ENCODE measurements around the gene CENPC. TPM values are rescaled to one million over a fixed set of nuclear protein-coding genes. Genes with fewer than 3 reads are reported as not detected.

The CENPC gene
- total and polyA plus RNA-seq, 2 donors (not counting 3 experiments of a cell fraction or from before 2014, with no cell fraction given) = 3.6 to 26.4 TPM

DNA sequence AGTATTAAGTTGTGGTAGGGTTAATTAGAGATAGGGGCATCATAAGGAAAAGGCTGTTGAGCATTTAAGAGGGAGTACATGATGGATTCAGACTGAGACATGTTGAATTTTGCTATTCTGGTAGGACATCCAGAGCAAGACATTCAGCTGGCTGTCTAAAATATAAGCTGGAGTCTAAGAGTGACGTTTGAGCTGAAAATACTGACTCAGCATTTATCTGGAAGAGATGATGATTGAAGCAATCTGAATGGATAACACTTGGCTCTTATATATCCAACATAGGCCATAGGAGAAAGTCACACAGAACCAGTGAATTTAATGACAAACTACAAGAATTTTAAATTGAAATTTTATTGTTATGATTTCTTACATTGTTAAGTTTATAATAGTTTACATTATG, 114.3 kb downstream of the CENPC start:
- intact Hi-C loops (cut with micrococcal nuclease) = no loop called here
- FAIRE-seq (no peak), DNase-seq (ENCODE audit: low read depth, low spot score) (no peak)
- BruUV-seq (replicated peaks) = no TSS peak
- H3K36me3 ChIP-seq (ENCODE audit: control insufficient read depth in 2 of 2, extremely low read depth in 1 of 2, insufficient read depth in 2 of 2, low read length in 2 of 2) = no peaks in the 10 kb centered on the region
- no peak overlapping the region for H3K4me2 ChIP-seq (ENCODE audit: insufficient read depth, low read length)
- TF ChIP-seq FOS (IDR thresholded peaks at IDR 0.05; ENCODE audit: borderline replicate concordance, insufficient read depth, low read length) (no peak), MYC (IDR thresholded peaks at IDR 0.05; ENCODE audit: low read depth, low read length) (no peak), POLR2A (IDR thresholded peaks at IDR 0.05; ENCODE audit: low read depth, low read length) (no peak), JUN (IDR thresholded peaks at IDR 0.05; ENCODE audit: borderline replicate concordance, insufficient read depth, insufficient read length, low read depth) (no peak), POLR2AphosphoS5 (IDR thresholded peaks at IDR 0.05; ENCODE audit: insufficient read depth, low read depth, low read length) (no peak), GATA2 (IDR thresholded peaks at IDR 0.05; ENCODE audit: insufficient read depth, insufficient read length, low read depth, low read length) (no peak), EZH2 (IDR thresholded peaks at IDR 0.05; ENCODE audit: borderline replicate concordance, low read depth, low read length, severe bottlenecking) (no peak)
- TF ChIP-seq, protein P1, sequence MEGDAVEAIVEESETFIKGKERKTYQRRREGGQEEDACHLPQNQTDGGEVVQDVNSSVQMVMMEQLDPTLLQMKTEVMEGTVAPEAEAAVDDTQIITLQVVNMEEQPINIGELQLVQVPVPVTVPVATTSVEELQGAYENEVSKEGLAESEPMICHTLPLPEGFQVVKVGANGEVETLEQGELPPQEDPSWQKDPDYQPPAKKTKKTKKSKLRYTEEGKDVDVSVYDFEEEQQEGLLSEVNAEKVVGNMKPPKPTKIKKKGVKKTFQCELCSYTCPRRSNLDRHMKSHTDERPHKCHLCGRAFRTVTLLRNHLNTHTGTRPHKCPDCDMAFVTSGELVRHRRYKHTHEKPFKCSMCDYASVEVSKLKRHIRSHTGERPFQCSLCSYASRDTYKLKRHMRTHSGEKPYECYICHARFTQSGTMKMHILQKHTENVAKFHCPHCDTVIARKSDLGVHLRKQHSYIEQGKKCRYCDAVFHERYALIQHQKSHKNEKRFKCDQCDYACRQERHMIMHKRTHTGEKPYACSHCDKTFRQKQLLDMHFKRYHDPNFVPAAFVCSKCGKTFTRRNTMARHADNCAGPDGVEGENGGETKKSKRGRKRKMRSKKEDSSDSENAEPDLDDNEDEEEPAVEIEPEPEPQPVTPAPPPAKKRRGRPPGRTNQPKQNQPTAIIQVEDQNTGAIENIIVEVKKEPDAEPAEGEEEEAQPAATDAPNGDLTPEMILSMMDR (IDR thresholded peaks at IDR 0.05; ENCODE audit: extremely low read depth in 1 of 2, insufficient read depth in 1 of 2, low read depth in 1 of 2, low read length in 2 of 2) = no peak
- TF ChIP-seq, protein P2, sequence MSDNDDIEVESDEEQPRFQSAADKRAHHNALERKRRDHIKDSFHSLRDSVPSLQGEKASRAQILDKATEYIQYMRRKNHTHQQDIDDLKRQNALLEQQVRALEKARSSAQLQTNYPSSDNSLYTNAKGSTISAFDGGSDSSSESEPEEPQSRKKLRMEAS (IDR thresholded peaks at IDR 0.05; ENCODE audit: insufficient read depth, insufficient read length) = no peak
- H3K27me3 ChIP-seq (ENCODE audit: control insufficient read depth in 2 of 2, insufficient read depth in 2 of 2, low read length in 2 of 2) = no peaks in the 10 kb centered on the region
- H3K9ac ChIP-seq (replicated peaks; ENCODE audit: extremely low read depth, insufficient read depth, low read length) = no peak overlapping the region
- no peak overlapping the region for H2AFZ ChIP-seq (ENCODE audit: low read depth, low read length)
- no peaks in the 10 kb centered on the region for H3K9me1 ChIP-seq (replicated peaks; ENCODE audit: control insufficient read depth, extremely low read depth, insufficient read depth, low read length)
- no peaks in the 10 kb centered on the region for H3K79me2 ChIP-seq (ENCODE audit: control insufficient read depth, insufficient read depth, low read length)
- H3K27ac ChIP-seq (ENCODE audit: insufficient read depth, low read depth, low read length) = no peak overlapping the region
- H3K4me1 ChIP-seq (ENCODE audit: control insufficient read depth, extremely low read depth, insufficient read depth, low read length) = no peaks in the 10 kb centered on the region
- dilution Hi-C loops (cut with MboI; ENCODE audit: extremely low pct_ligation_motif_present, low sequenced_read_pairs) = no loop called here
- ChIA-PET POLR2A (no interaction called here), CTCF (no interaction called here)
- no peaks in the 10 kb centered on the region for H3K9me3 ChIP-seq (replicated peaks; ENCODE audit: control insufficient read depth, insufficient read depth, low read length)
- H4K20me1 ChIP-seq (replicated peaks; ENCODE audit: control insufficient read depth, extremely low read depth, insufficient read depth, low read length) = no peaks in the 10 kb centered on the region
- no peak overlapping the region for H3K4me3 ChIP-seq (replicated peaks in 1 of 3; ENCODE audit: insufficient read depth in 1 of 3, low read depth in 1 of 3, low read length in 3 of 3)
